22Rv1 (cell line): Measurements from ENCODE around the gene TNK1.
"Not testable (repeated sequence)": the region's sequence is repeated elsewhere in the genome, so short reads cannot be mapped to it uniquely, and the experiment has no call there.

ENCODE experiments used
- H3K27ac ChIP-seq: fragments of 450-650 bp; 2 replicates; pipeline ENCODE4 v1.5.1; 2017
- ZFX ChIP-seq: fragments of 450-650 bp; IDR thresholded peaks from 2 replicates; pipeline ENCODE4 v1.6.1; 2017; ENCODE audit warnings: antibody characterized with exemption, borderline replicate concordance
- TF ChIP-seq, protein P1 (sequence below): fragments of 450-650 bp; IDR thresholded peaks from 2 replicates; pipeline ENCODE4 v1.5.1; 2017; ENCODE audit warnings: mild to moderate bottlenecking

Gene TNK1

GRCh38 chr17:7357381-7357780 is 23.5 kb upstream of the TNK1 start:
- H3K27ac ChIP-seq, result no peak overlapping the region
- TF ChIP-seq ZFX, result no peak
- TF ChIP-seq, protein P1, sequence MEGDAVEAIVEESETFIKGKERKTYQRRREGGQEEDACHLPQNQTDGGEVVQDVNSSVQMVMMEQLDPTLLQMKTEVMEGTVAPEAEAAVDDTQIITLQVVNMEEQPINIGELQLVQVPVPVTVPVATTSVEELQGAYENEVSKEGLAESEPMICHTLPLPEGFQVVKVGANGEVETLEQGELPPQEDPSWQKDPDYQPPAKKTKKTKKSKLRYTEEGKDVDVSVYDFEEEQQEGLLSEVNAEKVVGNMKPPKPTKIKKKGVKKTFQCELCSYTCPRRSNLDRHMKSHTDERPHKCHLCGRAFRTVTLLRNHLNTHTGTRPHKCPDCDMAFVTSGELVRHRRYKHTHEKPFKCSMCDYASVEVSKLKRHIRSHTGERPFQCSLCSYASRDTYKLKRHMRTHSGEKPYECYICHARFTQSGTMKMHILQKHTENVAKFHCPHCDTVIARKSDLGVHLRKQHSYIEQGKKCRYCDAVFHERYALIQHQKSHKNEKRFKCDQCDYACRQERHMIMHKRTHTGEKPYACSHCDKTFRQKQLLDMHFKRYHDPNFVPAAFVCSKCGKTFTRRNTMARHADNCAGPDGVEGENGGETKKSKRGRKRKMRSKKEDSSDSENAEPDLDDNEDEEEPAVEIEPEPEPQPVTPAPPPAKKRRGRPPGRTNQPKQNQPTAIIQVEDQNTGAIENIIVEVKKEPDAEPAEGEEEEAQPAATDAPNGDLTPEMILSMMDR, result no peak

GRCh38 chr17:7361906-7362305 is 19.0 kb upstream of the TNK1 start:
- no peak for TF ChIP-seq ZFX
- TF ChIP-seq, protein P1, result no peak
- no peak overlapping the region for H3K27ac ChIP-seq

DNA sequence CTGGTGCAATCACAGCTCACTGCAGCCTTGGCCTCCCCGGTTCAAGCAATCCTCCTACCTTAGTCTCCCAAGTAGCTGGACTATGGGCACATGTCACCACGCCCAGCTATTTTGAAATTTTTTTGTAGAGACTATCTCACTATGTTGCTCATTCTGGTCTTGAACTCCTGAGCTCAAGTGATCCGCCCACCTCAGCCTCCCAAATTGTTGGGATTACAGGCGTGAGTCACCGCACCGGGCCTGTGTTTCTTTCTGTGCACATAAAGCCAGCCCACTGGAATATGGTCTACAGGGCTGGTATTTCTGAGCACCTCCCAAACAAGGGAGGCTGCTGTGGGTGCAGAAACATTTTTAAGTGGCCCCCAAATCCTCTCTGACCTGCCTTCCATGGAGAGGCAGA is 17.6 kb upstream of the TNK1 start:
- TF ChIP-seq ZFX, result no peak
- TF ChIP-seq, protein P1, result no peak
- no peak overlapping the region for H3K27ac ChIP-seq

- not testable (repeated sequence) for H3K27ac ChIP-seq
These were observed 14.9 kb upstream of the TNK1 start for GRCh38 chr17:7365963-7366362.

- no peak for TF ChIP-seq ZFX
- TF ChIP-seq, protein P1, result no peak
- H3K27ac ChIP-seq, result no peak overlapping the region
These were observed 13.8 kb upstream of the TNK1 start for GRCh38 chr17:7367083-7367482.

- H3K27ac ChIP-seq, result no peak overlapping the region
- TF ChIP-seq, protein P1, result no peak
- no peak for TF ChIP-seq ZFX
These were observed 12.8 kb upstream of the TNK1 start for GRCh38 chr17:7367918-7368598.

DNA sequence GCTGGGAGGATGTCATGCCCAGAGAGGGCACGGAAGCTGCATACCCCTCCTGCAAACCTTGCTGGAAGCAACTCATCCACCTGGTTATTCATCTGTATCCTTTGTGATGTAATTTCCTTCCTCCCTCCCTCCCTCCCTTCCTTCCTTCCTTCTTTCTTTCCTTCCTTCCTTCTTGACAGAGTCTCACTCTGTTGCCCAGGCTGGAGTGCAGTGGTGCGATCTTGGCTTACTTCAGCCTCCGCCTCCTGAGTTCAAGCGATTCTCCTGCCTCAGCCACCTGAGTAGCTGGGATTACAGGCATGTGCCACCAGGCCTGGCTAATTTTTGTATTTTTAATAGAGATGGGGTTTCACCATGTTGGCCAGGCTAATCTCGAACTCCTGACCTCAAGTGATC is 12.3 kb upstream of the TNK1 start:
- not testable (repeated sequence) for H3K27ac ChIP-seq

DNA sequence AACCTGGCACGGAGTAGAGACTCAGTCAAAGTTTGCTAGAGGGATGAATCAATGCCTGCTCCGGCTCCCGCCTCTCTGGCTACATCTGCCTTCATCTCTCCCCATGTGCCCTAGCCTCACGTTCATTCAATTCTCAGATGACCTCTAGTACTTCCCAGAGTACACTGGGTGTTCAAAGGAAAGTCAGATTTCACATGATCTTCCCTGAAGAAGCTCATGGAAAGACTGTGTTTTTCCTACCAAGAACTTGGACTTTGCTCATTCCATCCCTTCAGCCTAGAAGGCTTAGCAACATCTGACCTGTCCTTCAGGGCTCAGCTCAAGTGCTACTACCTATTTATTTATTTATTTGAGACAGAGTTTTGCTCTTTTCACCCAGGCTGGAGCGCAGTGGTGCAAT is 11.1 kb upstream of the TNK1 start:
- no peak overlapping the region for H3K27ac ChIP-seq
- no peak for TF ChIP-seq ZFX
- TF ChIP-seq, protein P1, result no peak
